Measurements from ENCODE around the gene HTR3A.
A peak's percentile ranks its signal among the peaks of the same experiment; 100 is the strongest.

HTR3A gene

GRCh38 chr11:114026355-114026754, 51.4 kb downstream of the HTR3A start:
- no peaks in the 10 kb centered on the region for H3K27me3 ChIP-seq (ENCODE audit: insufficient read depth, low read depth)

GRCh38 chr11:114027391-114027790, 52.5 kb downstream of the HTR3A start:
- Histone ChIP-seq H3K27me3 (ENCODE audit: insufficient read depth, low read depth) (no peaks in the 10 kb centered on the region), H3K4me1 (ENCODE audit: low read depth, poor library complexity, severe bottlenecking) (no peaks in the 10 kb centered on the region), H3K9ac (no peak overlapping the region), H3K4me2 (no peak overlapping the region), H3K79me2 (ENCODE audit: insufficient read depth, low read depth) (no peaks in the 10 kb centered on the region), H3K36me3 (ENCODE audit: insufficient read depth) (no peaks in the 10 kb centered on the region), H2AFZ (ENCODE audit: low read depth) (no peak overlapping the region), H3K4me3 (IDR thresholded peaks at IDR 0.05; ENCODE audit: insufficient read depth, low read depth, low read length) (no peak overlapping the region), H4K20me1 (ENCODE audit: insufficient read depth) (no peaks in the 10 kb centered on the region), H3K27ac (no peak overlapping the region)
- no peak for TF ChIP-seq CTCF (conservative IDR thresholded peaks at IDR 0.05; ENCODE audit: low read depth, low read length)

More at GRCh38 chr11:114026355-114026754, 51.4 kb downstream of the HTR3A start:
- peak; percentile 36; the same call in 1 of the 2 replicates for TF ChIP-seq CTCF (conservative IDR thresholded peaks at IDR 0.05; ENCODE audit: low read depth, low read length)
- Histone ChIP-seq H3K4me1 (ENCODE audit: low read depth, poor library complexity, severe bottlenecking) (no peaks in the 10 kb centered on the region), H2AFZ (ENCODE audit: low read depth) (no peak overlapping the region), H4K20me1 (ENCODE audit: insufficient read depth) (no peaks in the 10 kb centered on the region), H3K4me3 (IDR thresholded peaks at IDR 0.05; ENCODE audit: insufficient read depth, low read depth, low read length) (no peak overlapping the region), H3K36me3 (ENCODE audit: insufficient read depth) (no peaks in the 10 kb centered on the region), H3K27ac (no peak overlapping the region), H3K9ac (no peak overlapping the region), H3K4me2 (no peak overlapping the region), H3K79me2 (ENCODE audit: insufficient read depth, low read depth) (no peaks in the 10 kb centered on the region)

- Histone ChIP-seq H3K27ac (no peak overlapping the region), H3K4me3 (IDR thresholded peaks at IDR 0.05; ENCODE audit: insufficient read depth, low read depth, low read length) (no peak overlapping the region), H3K9ac (no peak overlapping the region), H3K79me2 (ENCODE audit: insufficient read depth, low read depth) (no peaks in the 10 kb centered on the region), H3K27me3 (ENCODE audit: insufficient read depth, low read depth) (no peaks in the 10 kb centered on the region), H4K20me1 (ENCODE audit: insufficient read depth) (no peaks in the 10 kb centered on the region), H3K36me3 (ENCODE audit: insufficient read depth) (no peaks in the 10 kb centered on the region), H3K4me2 (no peak overlapping the region), H3K4me1 (ENCODE audit: low read depth, poor library complexity, severe bottlenecking) (no peaks in the 10 kb centered on the region), H2AFZ (ENCODE audit: low read depth) (no peak overlapping the region)
- no peak for TF ChIP-seq CTCF (conservative IDR thresholded peaks at IDR 0.05; ENCODE audit: low read depth, low read length)
Measured at GRCh38 chr11:114027926-114028325, 53.0 kb downstream of the HTR3A start.

- Histone ChIP-seq H3K4me3 (IDR thresholded peaks at IDR 0.05; ENCODE audit: insufficient read depth, low read depth, low read length) (no peak overlapping the region), H3K79me2 (ENCODE audit: insufficient read depth, low read depth) (no peaks in the 10 kb centered on the region), H3K4me2 (no peak overlapping the region), H3K27me3 (ENCODE audit: insufficient read depth, low read depth) (no peaks in the 10 kb centered on the region), H3K9ac (no peak overlapping the region), H3K36me3 (ENCODE audit: insufficient read depth) (no peaks in the 10 kb centered on the region), H2AFZ (ENCODE audit: low read depth) (no peak overlapping the region), H4K20me1 (ENCODE audit: insufficient read depth) (no peaks in the 10 kb centered on the region), H3K4me1 (ENCODE audit: low read depth, poor library complexity, severe bottlenecking) (no peaks in the 10 kb centered on the region), H3K27ac (no peak overlapping the region)
- no peak for TF ChIP-seq CTCF (conservative IDR thresholded peaks at IDR 0.05; ENCODE audit: low read depth, low read length)
Measured at GRCh38 chr11:114031246-114031966, 56.5 kb downstream of the HTR3A start.

Measured in KMS-11 (cell line).